ENCODE results near the gene ATP1A1. TPM values are rescaled to one million over a fixed set of nuclear protein-coding genes. Genes with fewer than 3 reads are reported as not detected.

The ATP1A1 gene
- total and polyA plus RNA-seq, 2 donors (not counting 3 experiments of a cell fraction or from before 2014, with no cell fraction given): 263 to 325 TPM

DNA sequence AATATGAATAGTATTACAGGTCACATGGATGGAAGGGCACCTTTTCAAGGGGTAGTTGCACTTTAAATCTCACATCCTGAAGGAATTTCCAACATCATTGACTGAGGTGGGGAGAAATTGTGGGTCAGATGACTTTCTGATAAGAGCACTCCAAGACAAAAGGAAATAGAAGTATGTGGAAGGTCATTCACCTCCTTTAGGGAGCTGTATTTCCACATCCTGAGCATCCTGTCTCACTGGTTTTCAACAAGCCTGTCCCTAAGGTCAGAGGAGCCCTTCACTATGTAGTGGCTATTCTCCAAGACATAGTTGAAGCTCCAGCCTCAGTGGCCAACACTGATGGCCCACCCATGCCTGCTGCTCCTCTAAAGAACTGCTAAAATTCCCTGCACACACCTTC is 76.5 kb downstream of the ATP1A1 start:
- no peak for DNase-seq (ENCODE audit: low read depth, low spot score)
- Histone ChIP-seq H3K9me3 (replicated peaks; ENCODE audit: control insufficient read depth, insufficient read depth, low read length) (no peaks in the 10 kb centered on the region), H3K79me2 (ENCODE audit: control insufficient read depth, insufficient read depth, low read length) (no peaks in the 10 kb centered on the region), H2AFZ (ENCODE audit: low read depth, low read length) (no peak overlapping the region), H3K4me3 (replicated peaks in 1 of 3; ENCODE audit: insufficient read depth in 1 of 3, low read depth in 1 of 3, low read length in 3 of 3) (no peak overlapping the region), H3K36me3 (ENCODE audit: control insufficient read depth in 2 of 2, extremely low read depth in 1 of 2, insufficient read depth in 2 of 2, low read length in 2 of 2) (no peaks in the 10 kb centered on the region), H4K20me1 (replicated peaks; ENCODE audit: control insufficient read depth, extremely low read depth, insufficient read depth, low read length) (no peaks in the 10 kb centered on the region), H3K4me2 (ENCODE audit: insufficient read depth, low read length) (no peak overlapping the region), H3K9me1 (replicated peaks; ENCODE audit: control insufficient read depth, extremely low read depth, insufficient read depth, low read length) (no peaks in the 10 kb centered on the region), H3K4me1 (ENCODE audit: control insufficient read depth, extremely low read depth, insufficient read depth, low read length) (no peaks in the 10 kb centered on the region), H3K9ac (replicated peaks; ENCODE audit: extremely low read depth, insufficient read depth, low read length) (no peak overlapping the region), H3K27me3 (ENCODE audit: control insufficient read depth in 2 of 2, insufficient read depth in 2 of 2, low read length in 2 of 2) (no peaks in the 10 kb centered on the region), H3K27ac (ENCODE audit: insufficient read depth, low read depth, low read length) (no peak overlapping the region)
- no TSS peak for BruUV-seq (replicated peaks)
- ChIA-PET CTCF (interaction anchor here (2.3 kb wide), 1 partner anchor 35 kb away, joined by 14 read pairs; no protein-coding TSS in a partner anchor), POLR2A (no interaction called here)
- FAIRE-seq: no peak
- no peak for TF ChIP-seq FOS (IDR thresholded peaks at IDR 0.05; ENCODE audit: borderline replicate concordance, insufficient read depth, low read length)
- no peak for TF ChIP-seq EZH2 (IDR thresholded peaks at IDR 0.05; ENCODE audit: borderline replicate concordance, low read depth, low read length, severe bottlenecking)
- TF ChIP-seq MAX (IDR thresholded peaks at IDR 0.05; ENCODE audit: insufficient read depth, insufficient read length): no peak
- TF ChIP-seq POLR2AphosphoS5 (IDR thresholded peaks at IDR 0.05; ENCODE audit: insufficient read depth, low read depth, low read length): no peak
- no peak for TF ChIP-seq POLR2A (IDR thresholded peaks at IDR 0.05; ENCODE audit: low read depth, low read length)
- TF ChIP-seq MYC (IDR thresholded peaks at IDR 0.05; ENCODE audit: low read depth, low read length): no peak
- intact Hi-C loops (cut with micrococcal nuclease): no loop called here
- dilution Hi-C loops (cut with MboI; ENCODE audit: extremely low pct_ligation_motif_present, low sequenced_read_pairs): no loop called here

DNA sequence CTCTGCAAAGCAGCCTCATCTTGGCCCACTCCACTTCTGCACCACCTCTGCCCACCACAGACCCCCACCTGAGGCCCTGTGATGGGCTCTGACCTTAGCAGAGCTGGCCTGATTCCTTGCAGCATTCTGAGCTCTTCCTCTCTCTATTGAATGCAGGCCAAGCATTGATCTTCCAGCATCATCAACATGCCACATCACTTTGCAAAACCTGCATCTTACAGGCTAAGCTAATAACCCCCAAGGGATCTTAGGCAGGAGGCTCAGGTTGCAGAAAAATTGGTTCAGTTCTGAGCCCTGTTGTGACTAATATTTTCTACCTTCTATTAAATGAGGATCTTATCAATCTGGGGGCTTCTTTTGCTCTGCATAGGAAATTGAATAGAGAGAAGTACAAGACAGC is 78.7 kb downstream of the ATP1A1 start:
- Histone ChIP-seq H3K36me3 (ENCODE audit: control insufficient read depth in 2 of 2, extremely low read depth in 1 of 2, insufficient read depth in 2 of 2, low read length in 2 of 2) (no peaks in the 10 kb centered on the region), H4K20me1 (replicated peaks; ENCODE audit: control insufficient read depth, extremely low read depth, insufficient read depth, low read length) (no peaks in the 10 kb centered on the region), H3K9me1 (replicated peaks; ENCODE audit: control insufficient read depth, extremely low read depth, insufficient read depth, low read length) (no peaks in the 10 kb centered on the region), H3K4me3 (replicated peaks in 1 of 3; ENCODE audit: insufficient read depth in 1 of 3, low read depth in 1 of 3, low read length in 3 of 3) (no peak overlapping the region), H3K27ac (ENCODE audit: insufficient read depth, low read depth, low read length) (no peak overlapping the region), H3K27me3 (ENCODE audit: control insufficient read depth in 2 of 2, insufficient read depth in 2 of 2, low read length in 2 of 2) (no peaks in the 10 kb centered on the region), H3K9ac (replicated peaks; ENCODE audit: extremely low read depth, insufficient read depth, low read length) (no peak overlapping the region), H2AFZ (ENCODE audit: low read depth, low read length) (no peak overlapping the region), H3K4me1 (ENCODE audit: control insufficient read depth, extremely low read depth, insufficient read depth, low read length) (no peaks in the 10 kb centered on the region), H3K9me3 (replicated peaks; ENCODE audit: control insufficient read depth, insufficient read depth, low read length) (no peaks in the 10 kb centered on the region), H3K4me2 (ENCODE audit: insufficient read depth, low read length) (no peak overlapping the region), H3K79me2 (ENCODE audit: control insufficient read depth, insufficient read depth, low read length) (no peaks in the 10 kb centered on the region)
- DNase-seq (ENCODE audit: low read depth, low spot score) (no peak), FAIRE-seq (no peak)
- dilution Hi-C loops (cut with MboI; ENCODE audit: extremely low pct_ligation_motif_present, low sequenced_read_pairs): no loop called here
- TF ChIP-seq MYC (IDR thresholded peaks at IDR 0.05; ENCODE audit: low read depth, low read length) (no peak), POLR2A (IDR thresholded peaks at IDR 0.05; ENCODE audit: low read depth, low read length) (no peak), EZH2 (IDR thresholded peaks at IDR 0.05; ENCODE audit: borderline replicate concordance, low read depth, low read length, severe bottlenecking) (no peak), FOS (IDR thresholded peaks at IDR 0.05; ENCODE audit: borderline replicate concordance, insufficient read depth, low read length) (no peak), GATA2 (IDR thresholded peaks at IDR 0.05; ENCODE audit: insufficient read depth, insufficient read length, low read depth, low read length) (no peak), JUN (IDR thresholded peaks at IDR 0.05; ENCODE audit: borderline replicate concordance, insufficient read depth, insufficient read length, low read depth) (no peak), MAX (IDR thresholded peaks at IDR 0.05; ENCODE audit: insufficient read depth, insufficient read length) (no peak), CTCF (IDR thresholded peaks at IDR 0.05; ENCODE audit: extremely low read depth in 1 of 2, insufficient read depth in 1 of 2, low read depth in 1 of 2, low read length in 2 of 2) (no peak)
- POLR2A ChIA-PET: no interaction called here
- CTCF ChIA-PET: interaction anchor here (1.7 kb wide), 1 partner anchor 33 kb away, joined by 4 read pairs; no protein-coding TSS in a partner anchor
- intact Hi-C loops (cut with micrococcal nuclease): no loop called here
- no TSS peak for BruUV-seq (replicated peaks)
